AG09319 (cell line): Measurements from ENCODE around the gene AADAT.

Experiments used
- DNase-seq: peaks from one replicate; pipeline ENCODE4 v3.0.0-alpha.2; 2010; ENCODE audit warnings: low read depth; ENCODE audit errors: extremely low read depth
- CTCF ChIP-seq: IDR thresholded peaks from 2 replicates; pipeline ENCODE4 v1.5.1; 2011; ENCODE audit warnings: low read depth, mild to moderate bottlenecking, inconsistent platforms, low read length, moderate library complexity

Gene AADAT

GRCh38 chr4:170017252-170017651 lies 72.5 kb downstream of the AADAT start:
- TF ChIP-seq CTCF: no peak
- no peak for DNase-seq

- DNase-seq: no peak
Measured at GRCh38 chr4:170015285-170015684, 74.5 kb downstream of the AADAT start.

GRCh38 chr4:170014359-170015011 lies 75.3 kb downstream of the AADAT start:
- TF ChIP-seq CTCF: no peak

More at GRCh38 chr4:170015285-170015684, 74.5 kb downstream of the AADAT start:
- TF ChIP-seq CTCF: no peak

GRCh38 chr4:170012629-170012958 lies 77.2 kb downstream of the AADAT start:
- DNase-seq: no peak
- TF ChIP-seq CTCF: no peak

More at GRCh38 chr4:170014359-170015011, 75.3 kb downstream of the AADAT start:
- DNase-seq: no peak

- TF ChIP-seq CTCF: no peak
- DNase-seq: no peak
Measured at GRCh38 chr4:170011921-170012628, 77.7 kb downstream of the AADAT start.
